GM18505 (cell line): ENCODE results near the gene STXBP6.

Experiments
- ATAC-seq: cut with Tn5 transposase; IDR thresholded peaks from one replicate; pipeline ENCODE4 v1.9.1; 2021; ENCODE audit not compliant: unreplicated experiment
- POLR2A ChIP-seq: IDR thresholded peaks from 4 replicates; pipeline ENCODE4 v1.6.1; 2011; ENCODE audit warnings: borderline replicate concordance; ENCODE audit not compliant: insufficient read depth, insufficient read length; ENCODE audit errors: extremely low read depth

STXBP6 gene

DNA sequence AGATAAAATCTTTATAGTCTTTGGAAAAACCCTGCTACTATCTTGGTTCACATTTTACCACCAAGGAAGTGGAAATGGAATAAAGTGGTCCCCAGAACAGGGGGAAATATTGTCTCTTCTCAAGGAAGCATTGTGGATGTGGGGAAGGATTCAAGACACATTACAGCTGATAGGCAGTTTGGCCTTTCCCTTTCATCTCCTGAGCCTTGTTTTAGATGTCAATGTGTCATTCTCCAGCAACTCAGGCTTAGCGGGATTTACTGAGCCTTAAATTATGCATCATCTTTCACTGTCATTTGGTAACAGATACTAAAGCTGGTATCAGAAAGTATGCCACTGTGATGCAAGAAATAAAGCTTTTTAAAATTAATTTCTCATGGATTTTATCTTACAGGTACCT lies 136.2 kb downstream of the STXBP6 start:
- no peak for ATAC-seq
- no peak for TF ChIP-seq POLR2A

DNA sequence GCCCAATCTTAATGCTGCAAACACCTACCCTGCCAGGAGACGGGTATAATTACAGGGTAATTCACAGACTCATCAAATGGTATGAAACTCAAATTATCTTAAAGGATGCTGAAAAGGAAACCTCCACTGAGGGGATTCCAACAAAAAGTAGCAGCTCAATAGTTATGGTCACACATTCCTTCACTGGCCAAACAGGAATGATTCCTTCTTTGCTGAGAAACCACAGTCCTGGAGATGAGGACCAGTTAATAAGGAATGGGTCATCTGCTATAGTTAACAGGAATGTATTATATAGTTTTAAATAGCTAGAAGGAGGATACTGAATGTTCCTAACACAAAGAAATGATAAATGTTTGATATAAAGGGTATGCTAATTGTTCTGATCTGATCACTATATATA lies 136.9 kb downstream of the STXBP6 start:
- ATAC-seq = no peak

GRCh38 chr14:24911324-24912109 lies 138.4 kb downstream of the STXBP6 start:
- no peak for ATAC-seq
- TF ChIP-seq POLR2A = no peak

More for the DNA sequence above, 136.9 kb downstream of the STXBP6 start:
- TF ChIP-seq POLR2A = no peak

GRCh38 chr14:24910408-24910986 lies 139.4 kb downstream of the STXBP6 start:
- no peak for TF ChIP-seq POLR2A
- ATAC-seq = no peak

- no peak for TF ChIP-seq POLR2A
- ATAC-seq = no peak
Measured at GRCh38 chr14:24909523-24910302, 140.2 kb downstream of the STXBP6 start.

DNA sequence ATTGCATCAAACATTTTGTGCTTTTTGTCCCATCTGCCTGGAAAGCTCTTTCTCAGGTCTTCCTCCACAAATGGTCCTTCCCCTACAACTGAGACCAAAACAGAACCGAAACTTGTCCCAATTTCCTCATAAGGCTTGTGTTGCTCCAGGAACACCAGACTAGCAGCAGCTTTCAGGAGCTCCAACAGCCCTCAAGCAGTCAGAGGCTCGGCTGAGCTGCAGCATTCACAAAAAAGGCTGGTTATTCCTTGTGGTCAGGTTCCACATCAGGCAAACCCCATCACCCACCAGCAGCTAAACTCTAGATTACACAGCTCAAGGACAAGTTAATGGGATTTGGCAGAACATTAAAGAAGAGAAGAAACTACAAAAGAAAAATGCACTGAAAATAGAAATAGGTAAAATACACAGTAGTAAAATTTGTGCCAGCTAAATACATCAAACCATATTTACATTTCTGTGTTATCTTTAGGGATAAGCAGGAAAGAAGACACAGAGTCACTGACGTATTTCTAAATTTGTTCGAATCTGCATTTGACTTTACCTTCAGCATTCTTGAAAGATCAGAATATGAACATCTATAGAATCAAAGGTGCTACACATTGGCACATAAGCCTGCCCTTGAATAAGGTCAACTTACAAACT lies 141.2 kb downstream of the STXBP6 start:
- ATAC-seq = no peak
- TF ChIP-seq POLR2A = no peak

DNA sequence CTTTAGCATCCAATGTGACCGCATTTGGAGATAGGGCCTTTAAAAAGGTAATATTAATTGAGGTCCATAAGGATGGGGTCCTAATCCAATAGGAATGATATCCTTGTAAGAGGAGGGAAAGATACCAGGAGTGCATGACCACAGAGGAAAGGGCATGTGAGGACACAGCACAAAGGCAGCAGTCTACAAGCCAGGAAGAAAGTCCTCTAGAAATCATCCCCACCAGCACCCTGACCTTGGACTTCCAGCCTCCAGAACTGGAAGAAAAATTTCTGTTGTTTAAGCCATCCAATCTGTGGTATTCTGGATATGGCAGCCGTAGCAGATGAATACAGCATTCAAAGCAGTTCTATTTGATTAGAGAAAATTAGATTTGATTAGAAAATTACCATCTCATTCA lies 145.4 kb downstream of the STXBP6 start:
- no peak for ATAC-seq

GRCh38 chr14:24903337-24903736 lies 146.6 kb downstream of the STXBP6 start:
- ATAC-seq = no peak

More for the DNA sequence above, 145.4 kb downstream of the STXBP6 start:
- no peak for TF ChIP-seq POLR2A

DNA sequence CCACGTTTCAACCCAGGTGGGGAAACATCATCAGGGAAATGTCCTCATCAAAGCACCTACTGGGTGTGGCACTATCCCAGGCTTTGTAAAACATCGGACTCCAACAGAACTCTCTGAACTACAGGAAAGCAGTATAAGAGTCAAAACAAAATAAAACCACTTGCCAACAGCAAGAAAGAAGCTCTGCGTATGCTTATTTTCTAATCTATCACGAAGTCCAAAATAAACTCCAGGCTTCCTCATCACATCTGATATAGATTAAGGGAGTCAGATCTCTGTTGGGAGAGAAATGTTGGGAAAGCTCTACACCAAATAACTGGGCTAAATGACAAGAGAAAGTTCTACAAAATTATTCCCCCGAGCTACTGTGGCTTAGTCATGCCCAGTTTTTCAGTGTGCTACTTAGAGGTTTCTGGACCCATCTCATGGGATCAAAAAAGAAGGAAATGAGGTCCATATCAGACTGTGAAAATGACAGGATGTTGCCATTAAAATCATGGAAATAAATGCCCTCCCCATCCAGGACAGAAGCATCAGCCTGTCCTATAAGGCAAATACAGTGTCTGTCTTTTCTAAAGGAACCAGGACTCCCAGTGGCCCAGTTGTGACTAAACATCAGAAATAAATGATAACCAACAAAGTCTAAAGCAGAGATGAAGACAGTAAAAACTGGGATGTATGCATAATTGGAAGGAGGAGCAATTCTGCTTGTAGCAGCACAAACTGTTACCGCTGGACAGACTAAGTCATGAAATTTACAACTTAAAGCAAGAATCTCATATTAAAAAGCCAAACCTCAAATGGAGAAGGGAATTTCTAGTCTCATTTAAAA lies 149.5 kb downstream of the STXBP6 start:
- no peak for ATAC-seq
- TF ChIP-seq POLR2A = no peak

More at GRCh38 chr14:24903337-24903736, 146.6 kb downstream of the STXBP6 start:
- no peak for TF ChIP-seq POLR2A

DNA sequence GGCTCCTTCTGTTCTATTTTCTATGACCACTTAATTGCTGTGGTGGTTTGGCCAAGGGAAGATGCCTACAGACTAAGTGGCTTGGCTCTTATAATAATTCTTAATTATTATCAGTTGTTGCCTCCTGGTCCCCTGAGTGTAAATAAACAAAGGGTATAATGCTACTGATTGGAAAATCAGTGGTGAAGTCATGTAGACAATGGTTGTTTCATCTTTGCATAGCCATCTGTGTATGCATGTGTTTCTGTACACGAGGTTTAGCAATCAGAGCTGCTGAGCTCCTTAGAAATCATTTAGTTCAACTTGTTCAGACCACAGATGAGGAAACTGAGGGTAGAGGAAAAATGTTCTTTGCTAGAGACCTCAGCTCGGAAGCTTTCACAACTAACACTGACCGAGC lies 152.2 kb downstream of the STXBP6 start:
- ATAC-seq = no peak
- no peak for TF ChIP-seq POLR2A

DNA sequence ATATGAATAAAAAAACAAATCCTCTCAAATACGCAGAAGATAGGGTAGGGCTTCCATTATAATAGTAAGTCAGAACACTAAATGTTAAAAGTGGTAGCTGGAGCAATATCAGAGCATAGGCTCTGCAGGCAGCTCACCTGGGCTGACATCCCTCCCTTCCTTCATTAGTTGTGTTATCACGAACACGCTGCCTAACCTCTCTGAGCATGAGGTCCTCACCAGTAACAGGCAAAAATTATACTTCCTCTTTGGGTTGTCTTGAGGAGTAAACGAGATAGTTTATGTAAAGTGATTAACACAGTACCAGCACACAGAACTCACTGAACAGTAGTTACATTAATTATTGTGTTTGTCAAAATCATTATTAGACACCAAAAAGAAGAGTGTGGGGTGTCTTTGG lies 154.3 kb downstream of the STXBP6 start:
- TF ChIP-seq POLR2A = no peak
- no peak for ATAC-seq

DNA sequence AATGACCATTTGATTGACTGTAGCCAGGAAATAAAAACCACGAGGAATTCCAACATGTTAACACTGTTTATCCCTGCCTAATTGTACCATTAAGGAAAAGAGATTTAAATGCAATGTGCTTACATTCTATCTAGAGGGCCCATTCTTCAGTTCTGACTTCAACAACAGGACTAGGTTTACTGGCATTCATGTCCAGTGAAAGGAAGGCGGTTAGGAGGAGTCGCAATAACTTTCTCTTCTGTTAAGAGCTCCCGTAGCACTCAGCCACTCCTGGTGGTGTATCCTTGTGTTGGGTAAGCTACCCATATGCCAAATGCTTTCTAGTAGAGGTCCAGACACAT lies 154.7 kb downstream of the STXBP6 start:
- no peak for TF ChIP-seq POLR2A
- no peak for ATAC-seq

DNA sequence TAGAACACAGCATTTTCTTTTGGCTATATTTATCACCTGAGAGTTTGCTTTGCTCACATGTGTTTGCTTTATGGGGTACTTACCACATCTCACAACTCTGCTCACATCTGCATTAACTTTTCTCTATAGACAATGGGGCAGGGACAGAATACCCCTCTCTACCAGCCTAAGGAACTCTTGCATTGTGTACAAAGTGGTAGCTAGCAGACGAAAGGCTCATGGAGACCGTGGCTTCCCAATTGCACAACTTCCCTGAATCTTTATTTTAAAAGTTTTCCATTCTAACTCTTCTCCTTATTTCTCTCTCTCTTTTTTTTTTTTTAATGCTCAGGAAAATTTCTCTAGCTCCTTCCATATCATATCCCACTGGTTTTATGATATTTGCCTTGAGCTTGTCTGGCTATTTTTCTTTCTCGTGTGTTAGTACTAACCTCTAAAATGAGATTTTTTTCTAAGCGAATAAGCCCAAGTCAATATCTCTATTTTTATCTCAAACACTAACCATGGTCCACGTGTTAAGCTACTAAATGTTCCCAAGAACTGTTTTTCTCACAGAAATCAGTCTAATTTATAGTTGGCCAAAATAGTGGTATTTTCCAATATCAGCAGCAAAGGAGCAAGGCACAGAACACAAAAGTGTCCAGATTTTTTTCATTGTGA lies 155.2 kb downstream of the STXBP6 start:
- no peak for ATAC-seq
- no peak for TF ChIP-seq POLR2A

DNA sequence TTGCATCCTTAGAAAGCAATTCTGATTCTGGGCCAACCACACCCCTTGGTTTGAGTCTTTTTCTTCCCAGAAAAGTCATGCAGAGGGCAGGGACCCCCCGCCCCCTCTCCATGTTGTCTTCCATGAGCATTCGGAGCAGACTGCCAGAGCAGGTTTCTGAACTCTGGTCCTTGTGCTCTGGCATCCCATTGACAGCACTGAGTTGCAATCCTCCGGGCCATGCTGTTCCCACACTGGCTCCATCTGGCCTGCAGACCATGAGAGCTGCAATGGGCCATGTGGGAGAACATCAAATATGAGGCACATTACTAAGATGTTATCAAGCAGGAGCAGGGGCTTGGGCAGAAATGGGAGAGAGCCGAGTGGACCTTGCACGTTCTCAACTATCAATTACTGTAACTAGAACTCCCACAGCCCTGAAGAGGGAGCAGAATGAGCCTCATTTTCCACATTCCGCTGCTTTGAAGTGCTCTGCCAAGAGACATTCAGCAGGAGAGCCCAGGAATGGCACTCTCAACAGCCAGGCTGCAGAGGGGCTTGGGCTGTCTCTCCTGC lies 157.4 kb downstream of the STXBP6 start:
- no peak for ATAC-seq

More for the DNA sequence above, 157.4 kb downstream of the STXBP6 start:
- no peak for TF ChIP-seq POLR2A
